GM18867 (cell line): ENCODE data around the gene ALDH1A2.
"Not testable (repeated sequence)": the region's sequence is repeated elsewhere in the genome, so short reads cannot be mapped to it uniquely, and the experiment has no call there.

ENCODE experiments used
- ATAC-seq: cut with Tn5 transposase; IDR thresholded peaks from one replicate; pipeline ENCODE4 v1.9.1; 2021; ENCODE audit warnings: mild to moderate bottlenecking, moderate library complexity; ENCODE audit not compliant: unreplicated experiment

ALDH1A2 gene

GRCh38 chr15:58002338-58003126 is 63.0 kb downstream of the ALDH1A2 start:
- no peak for ATAC-seq

GRCh38 chr15:57999699-58000098 is 65.8 kb downstream of the ALDH1A2 start:
- ATAC-seq = not testable (repeated sequence)

- no peak for ATAC-seq
Measured at GRCh38 chr15:57996561-57996960, 69.0 kb downstream of the ALDH1A2 start.

DNA sequence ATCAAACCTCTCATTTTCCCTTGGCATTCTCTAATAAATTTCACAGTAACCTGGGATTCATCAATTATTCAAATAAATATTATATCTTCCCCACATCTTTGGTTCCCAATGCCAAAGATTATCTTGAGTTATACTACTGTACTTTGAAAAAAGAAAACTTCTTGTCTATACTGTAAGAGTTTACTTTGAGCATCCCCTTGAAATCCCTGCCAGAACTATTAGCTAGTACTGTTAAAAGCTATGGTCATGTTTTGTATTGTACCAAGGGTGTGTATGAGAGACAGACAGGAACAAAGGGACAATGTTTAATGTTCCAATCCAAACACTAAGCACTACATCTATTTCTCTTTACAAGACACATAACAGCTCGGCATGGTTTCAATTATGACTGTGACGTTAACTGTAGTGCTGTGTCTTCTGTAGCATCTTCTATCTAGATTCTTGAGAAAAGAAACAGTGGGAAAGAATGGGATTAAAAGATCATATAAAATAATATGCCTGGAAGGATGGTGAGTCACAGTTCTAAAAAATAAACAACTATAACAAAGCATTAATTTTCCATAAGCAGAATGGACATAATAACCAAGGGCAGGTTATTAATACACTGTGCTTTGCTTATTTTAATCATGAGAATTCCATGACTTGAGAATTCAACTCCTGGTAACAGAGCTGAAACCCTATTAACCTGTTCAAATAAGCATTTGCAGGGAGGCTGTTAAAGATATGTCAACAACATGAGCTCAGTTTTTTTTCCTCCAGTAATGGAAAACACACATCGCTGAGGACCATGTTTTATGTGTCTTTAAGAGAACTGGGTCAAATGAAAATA is 71.1 kb downstream of the ALDH1A2 start:
- no peak for ATAC-seq

- ATAC-seq = no peak
Measured at GRCh38 chr15:57993409-57994145, 71.9 kb downstream of the ALDH1A2 start.

- ATAC-seq = no peak
Measured at GRCh38 chr15:57992761-57993355, 72.7 kb downstream of the ALDH1A2 start.

DNA sequence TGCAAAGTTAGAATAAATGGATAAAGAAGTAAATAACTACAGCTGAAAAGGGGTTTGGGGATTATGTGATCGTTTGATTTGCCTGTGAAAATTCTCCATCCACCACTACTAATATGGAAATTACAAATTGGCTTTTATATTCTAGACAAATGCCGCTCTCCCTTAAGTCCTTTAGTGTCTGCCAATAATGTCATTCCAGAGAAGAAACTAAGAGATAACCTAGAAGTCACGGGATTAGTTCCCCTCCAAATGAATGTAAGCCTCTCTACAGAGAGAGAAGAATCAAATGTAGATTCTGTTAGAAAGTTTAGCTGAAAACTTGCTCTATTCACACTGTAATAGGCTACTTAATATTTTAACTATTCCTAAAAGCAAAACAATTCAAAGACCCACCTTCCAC is 92.0 kb downstream of the ALDH1A2 start:
- ATAC-seq = no peak

- no peak for ATAC-seq
Measured at GRCh38 chr15:57972864-57973263, 92.6 kb downstream of the ALDH1A2 start.

DNA sequence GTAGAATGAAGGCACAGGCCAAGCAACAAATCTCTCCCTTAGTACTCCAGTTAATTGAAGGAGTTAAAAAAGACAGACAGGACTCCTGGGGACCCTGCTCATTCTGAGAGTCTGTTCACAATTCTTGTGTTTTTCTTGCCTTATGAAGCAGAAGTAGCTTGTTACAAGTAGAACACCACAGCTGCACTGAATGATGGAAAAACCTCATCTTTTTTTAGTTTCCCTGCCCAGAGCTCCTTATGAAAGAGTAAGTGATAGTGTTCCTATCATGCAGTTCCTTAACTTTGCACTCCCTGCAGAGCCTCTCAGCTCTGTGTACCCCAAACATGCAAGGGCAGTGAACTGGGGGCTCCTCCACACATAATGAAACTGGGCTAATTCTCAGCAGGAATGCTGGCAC is 95.5 kb downstream of the ALDH1A2 start:
- no peak for ATAC-seq

- ATAC-seq = no peak
Measured at GRCh38 chr15:57969355-57969754, 96.2 kb downstream of the ALDH1A2 start.

DNA sequence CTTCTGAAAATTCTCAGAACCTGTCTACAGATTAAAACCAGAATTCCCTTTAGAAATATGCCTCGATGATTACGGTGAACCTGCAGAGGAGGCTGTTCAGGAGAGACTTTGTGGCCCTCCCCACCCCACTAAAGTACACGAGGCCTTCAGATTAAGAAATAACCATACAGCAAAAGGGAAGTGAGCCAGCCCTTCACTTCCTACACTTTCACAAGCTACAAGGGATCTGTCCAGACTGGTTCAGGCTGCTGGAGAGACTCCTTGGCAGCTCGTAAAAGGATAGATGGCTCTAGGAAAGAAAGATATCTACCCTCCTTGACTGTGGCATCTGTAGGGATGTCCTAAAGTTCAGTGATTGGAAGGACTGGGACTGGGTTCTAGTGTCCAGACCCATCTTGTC is 102.6 kb downstream of the ALDH1A2 start:
- no peak for ATAC-seq

DNA sequence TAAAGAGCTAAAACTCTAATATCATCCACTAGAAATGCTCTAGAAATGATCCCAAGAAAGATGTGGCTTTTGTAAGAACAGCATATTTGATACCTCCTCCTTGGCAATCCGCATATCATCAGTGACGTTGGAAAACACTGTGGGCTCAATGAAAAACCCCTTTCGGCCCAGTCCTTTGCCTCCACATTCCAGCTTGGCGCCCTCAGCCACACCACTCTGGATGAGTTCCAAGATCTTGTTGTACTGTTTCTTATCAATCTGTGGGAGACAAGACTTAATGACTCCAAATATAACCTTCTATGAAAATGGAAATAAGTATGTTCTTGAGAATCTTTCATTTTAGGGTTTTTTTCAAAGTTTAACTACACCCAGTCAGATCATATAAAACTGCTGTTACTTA is 103.6 kb downstream of the ALDH1A2 start:
- no peak for ATAC-seq

DNA sequence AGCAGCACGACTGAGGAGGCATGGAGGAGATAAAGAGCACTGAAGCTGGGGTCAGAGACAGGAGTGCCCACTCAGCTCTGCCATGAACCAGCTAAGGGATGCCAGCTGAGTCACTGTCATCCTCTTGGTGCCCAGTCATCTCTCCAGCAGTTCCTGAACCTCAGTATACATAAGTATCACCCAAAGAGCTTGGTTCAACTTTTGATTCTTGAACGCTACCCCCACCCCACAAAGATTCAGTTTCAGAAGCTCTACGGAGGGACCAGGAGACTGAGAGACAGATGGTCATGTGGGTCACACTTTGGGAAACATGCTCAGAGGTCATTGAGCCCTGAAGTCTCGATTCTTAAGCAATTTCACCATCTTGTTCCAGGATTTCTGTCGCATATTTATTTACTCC is 108.4 kb downstream of the ALDH1A2 start:
- no peak for ATAC-seq

DNA sequence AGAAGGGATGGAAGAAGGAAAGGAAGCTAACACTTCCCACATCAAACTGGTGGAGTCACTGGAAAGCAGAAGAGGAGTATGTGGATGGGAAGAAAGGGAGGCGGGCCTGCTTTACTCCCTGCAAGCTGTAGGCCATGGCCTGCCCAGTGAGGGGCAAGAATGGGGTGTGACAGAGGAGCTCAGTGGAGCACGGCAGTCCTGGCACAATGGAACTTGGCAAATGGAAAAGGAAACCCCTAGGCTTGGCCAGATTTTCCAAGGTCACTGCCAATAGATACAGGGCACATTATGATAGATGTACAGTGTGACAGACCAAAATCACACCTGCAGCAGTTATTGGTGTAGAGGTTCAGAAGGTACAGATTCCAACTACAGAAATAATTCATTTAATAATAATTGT is 111.6 kb downstream of the ALDH1A2 start:
- ATAC-seq = no peak

GRCh38 chr15:57951328-57951932 is 114.1 kb downstream of the ALDH1A2 start:
- no peak for ATAC-seq

- ATAC-seq = no peak
Measured at GRCh38 chr15:57950381-57950946, 115.0 kb downstream of the ALDH1A2 start.

DNA sequence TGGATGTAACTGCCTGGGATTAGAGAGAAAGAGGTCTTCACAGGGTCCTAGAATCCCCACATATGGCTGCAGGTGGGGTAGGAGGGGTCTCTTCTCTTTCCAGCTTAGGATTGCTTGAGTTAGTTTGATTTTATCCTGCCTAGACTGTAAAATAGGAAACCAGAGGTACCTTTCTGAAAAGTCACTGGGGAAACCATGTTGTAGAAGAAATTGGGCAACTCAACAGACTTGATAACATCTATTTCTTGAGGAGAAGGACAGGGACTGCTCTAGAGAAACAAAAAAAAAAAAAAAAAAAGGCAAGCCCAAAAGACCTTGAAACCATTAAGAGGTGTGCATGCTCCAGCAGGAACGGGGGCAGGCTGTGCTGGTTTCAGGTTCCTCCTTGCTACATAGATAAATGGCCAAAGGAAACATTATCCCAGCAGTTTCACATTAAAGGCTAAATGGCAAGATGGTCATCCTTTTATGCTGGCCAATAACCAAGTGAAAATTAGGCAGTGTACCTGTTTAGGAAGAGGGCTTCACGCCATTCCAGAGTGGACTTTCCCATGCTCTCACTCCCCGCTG is 116.1 kb downstream of the ALDH1A2 start:
- ATAC-seq = no peak

- ATAC-seq = no peak
Measured at GRCh38 chr15:57948351-57949289, 116.9 kb downstream of the ALDH1A2 start.

GRCh38 chr15:57947781-57948180 is 117.7 kb downstream of the ALDH1A2 start:
- ATAC-seq = no peak
